Astrocyte (in vitro differentiated cells and primary cell): ENCODE results near the gene FAM221B. TPM values are rescaled to one million over a fixed set of nuclear protein-coding genes. Genes with fewer than 3 reads are reported as not detected.

ENCODE experiments used
- DNase-seq: peaks from one replicate; pipeline ENCODE4 v3.0.0-alpha.2; 2010; ENCODE audit warnings: low read depth
- FAIRE-seq: peaks from 2 replicates; lab custom pipeline; 2011; peaks lifted over from hg19 to GRCh38; lab: Jason Lieb, UNC
- H2AFZ ChIP-seq: 2 replicates; pipeline ENCODE4 v1.6.0; 2012; ENCODE audit warnings: low read depth, low read length, inconsistent platforms
- H3K27ac ChIP-seq: 2 replicates; pipeline ENCODE4 v1.5.1; 2011; ENCODE audit warnings: low read depth, low read length, inconsistent platforms
- H3K27me3 ChIP-seq: 2 replicates; pipeline ENCODE4 v1.6.0; 2011; ENCODE audit warnings: low read length, inconsistent platforms; ENCODE audit not compliant: insufficient read depth
- H3K36me3 ChIP-seq: 2 replicates; pipeline ENCODE4 v1.5.1; 2011; ENCODE audit warnings: low read length, inconsistent platforms; ENCODE audit not compliant: insufficient read depth
- H3K4me1 ChIP-seq: 2 replicates; pipeline ENCODE4 v1.5.1; 2011; ENCODE audit warnings: low read length, inconsistent platforms; ENCODE audit not compliant: insufficient read depth
- H3K4me2 ChIP-seq: 2 replicates; pipeline ENCODE4 v1.6.0; 2012; ENCODE audit warnings: low read length, inconsistent platforms
- H3K4me3 ChIP-seq: 2 replicates; pipeline ENCODE4 v1.5.1; 2011; ENCODE audit warnings: low read depth, mild to moderate bottlenecking, low read length, inconsistent platforms; ENCODE audit not compliant: insufficient read depth
- H3K79me2 ChIP-seq: 2 replicates; pipeline ENCODE4 v1.6.0; 2012; ENCODE audit warnings: mild to moderate bottlenecking, low read length, inconsistent platforms; ENCODE audit not compliant: insufficient read depth
- H3K9ac ChIP-seq: 2 replicates; pipeline ENCODE4 v1.6.0; 2012; ENCODE audit warnings: mild to moderate bottlenecking, low read length, inconsistent platforms
- H3K9me3 ChIP-seq: 2 replicates; pipeline ENCODE4 v1.5.1; 2012; ENCODE audit warnings: low read depth, mild to moderate bottlenecking, low read length, inconsistent platforms; ENCODE audit not compliant: insufficient read depth
- H4K20me1 ChIP-seq: 2 replicates; pipeline ENCODE4 v1.6.0; 2012; ENCODE audit warnings: low read length, inconsistent platforms; ENCODE audit not compliant: insufficient read depth
- H3K27ac Mint-ChIP-seq: one replicate; pipeline ENCODE4 v1.8.0; 2021; ENCODE audit warnings: mild to moderate bottlenecking, mixed read lengths; ENCODE audit not compliant: unreplicated experiment
- H3K27me3 Mint-ChIP-seq: one replicate; pipeline ENCODE4 v1.8.0; 2021; ENCODE audit warnings: low read depth, mixed read lengths; ENCODE audit not compliant: unreplicated experiment
- H3K36me3 Mint-ChIP-seq: one replicate; pipeline ENCODE4 v1.8.0; 2021; ENCODE audit warnings: low read depth, mixed read lengths; ENCODE audit not compliant: unreplicated experiment
- H3K4me1 Mint-ChIP-seq: one replicate; pipeline ENCODE4 v1.8.0; 2021; ENCODE audit warnings: low read depth, mixed read lengths; ENCODE audit not compliant: unreplicated experiment
- H3K4me3 Mint-ChIP-seq: one replicate; pipeline ENCODE4 v1.8.0; 2021; ENCODE audit warnings: mild to moderate bottlenecking, moderate library complexity, mixed read lengths; ENCODE audit not compliant: unreplicated experiment
- H3K9me3 Mint-ChIP-seq: one replicate; pipeline ENCODE4 v1.8.0; 2021; ENCODE audit warnings: mild to moderate bottlenecking, mixed read lengths; ENCODE audit not compliant: unreplicated experiment
- EZH2 ChIP-seq: IDR thresholded peaks from 2 replicates; pipeline ENCODE4 v1.6.1; 2012; ENCODE audit warnings: mild to moderate bottlenecking, low read length, inconsistent platforms; ENCODE audit not compliant: insufficient read depth
- total RNA-seq: library from RNA; stranded (reverse); gene quantifications from 2 replicates; pipeline ENCODE4 v1.2.1, GENCODE V29; 2021
- TF ChIP-seq, protein P1 (sequence below): IDR thresholded peaks from 2 replicates; pipeline ENCODE4 v1.5.1; 2011; ENCODE audit warnings: low read depth, mild to moderate bottlenecking, inconsistent platforms, low read length, moderate library complexity; ENCODE audit not compliant: insufficient read depth

Gene FAM221B
- total RNA-seq, 1 donor from 2014 or later: not detected

DNA sequence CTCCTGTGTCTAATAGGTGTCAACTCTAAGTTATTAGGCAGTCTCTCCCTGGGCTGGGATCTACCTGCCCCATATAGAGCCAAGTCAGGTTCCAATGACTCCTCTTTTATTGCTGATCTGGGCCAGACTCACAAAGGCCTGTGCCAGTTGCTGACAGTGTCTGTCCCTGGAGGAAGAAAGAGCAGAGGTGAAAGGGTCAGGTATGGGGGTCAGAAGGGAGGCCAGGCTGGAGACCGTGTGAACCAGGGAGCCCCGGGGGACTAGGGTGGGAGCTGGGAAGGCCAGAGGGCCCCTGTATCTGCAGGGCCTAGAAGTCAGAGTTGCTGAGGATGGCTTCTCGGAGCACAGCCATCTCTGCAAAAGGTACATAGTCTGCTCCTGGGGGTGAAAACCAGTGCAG lies 10.2 kb downstream of the FAM221B start:
- Histone ChIP-seq H2AFZ (no peak overlapping the region), H3K4me2 (no peak overlapping the region), H3K4me3 (no peak overlapping the region), H4K20me1 (no peaks in the 10 kb centered on the region), H3K9ac (no peak overlapping the region), H3K27me3 (no peaks in the 10 kb centered on the region), H3K27ac (no peak overlapping the region), H3K36me3 (no peaks in the 10 kb centered on the region), H3K79me2 (peaks cover 4% of the 10 kb centered on the region), H3K9me3 (no peaks in the 10 kb centered on the region), H3K4me1 (peaks cover 10% of the 10 kb centered on the region)
- TF ChIP-seq EZH2: no peak
- TF ChIP-seq, protein P1, sequence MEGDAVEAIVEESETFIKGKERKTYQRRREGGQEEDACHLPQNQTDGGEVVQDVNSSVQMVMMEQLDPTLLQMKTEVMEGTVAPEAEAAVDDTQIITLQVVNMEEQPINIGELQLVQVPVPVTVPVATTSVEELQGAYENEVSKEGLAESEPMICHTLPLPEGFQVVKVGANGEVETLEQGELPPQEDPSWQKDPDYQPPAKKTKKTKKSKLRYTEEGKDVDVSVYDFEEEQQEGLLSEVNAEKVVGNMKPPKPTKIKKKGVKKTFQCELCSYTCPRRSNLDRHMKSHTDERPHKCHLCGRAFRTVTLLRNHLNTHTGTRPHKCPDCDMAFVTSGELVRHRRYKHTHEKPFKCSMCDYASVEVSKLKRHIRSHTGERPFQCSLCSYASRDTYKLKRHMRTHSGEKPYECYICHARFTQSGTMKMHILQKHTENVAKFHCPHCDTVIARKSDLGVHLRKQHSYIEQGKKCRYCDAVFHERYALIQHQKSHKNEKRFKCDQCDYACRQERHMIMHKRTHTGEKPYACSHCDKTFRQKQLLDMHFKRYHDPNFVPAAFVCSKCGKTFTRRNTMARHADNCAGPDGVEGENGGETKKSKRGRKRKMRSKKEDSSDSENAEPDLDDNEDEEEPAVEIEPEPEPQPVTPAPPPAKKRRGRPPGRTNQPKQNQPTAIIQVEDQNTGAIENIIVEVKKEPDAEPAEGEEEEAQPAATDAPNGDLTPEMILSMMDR: no peak
- Mint-ChIP-seq H3K27me3 (peaks cover 20% of the 10 kb centered on the region), H3K9me3 (peaks cover 3% of the 10 kb centered on the region), H3K4me1 (peaks cover 10% of the 10 kb centered on the region), H3K4me3 (peak overlapping the region; percentile 13), H3K27ac (no peak overlapping the region), H3K36me3 (peaks cover 6% of the 10 kb centered on the region)
- no peak for FAIRE-seq
- no peak for DNase-seq

- TF ChIP-seq EZH2: no peak
- TF ChIP-seq, protein P1: no peak
- H3K4me1 Mint-ChIP-seq: peaks cover 11% of the 10 kb centered on the region
- DNase-seq: no peak
- FAIRE-seq: no peak
- H3K4me1 ChIP-seq: peaks cover 18% of the 10 kb centered on the region
- H3K27ac ChIP-seq: no peak overlapping the region
- peaks cover 4% of the 10 kb centered on the region for H3K79me2 ChIP-seq
- H3K4me3 Mint-ChIP-seq: no peak overlapping the region
- H3K4me2 ChIP-seq: no peak overlapping the region
- H3K4me3 ChIP-seq: no peak overlapping the region
- no peak overlapping the region for H3K9ac ChIP-seq
- no peak overlapping the region for H3K27ac Mint-ChIP-seq
- peaks cover 17% of the 10 kb centered on the region for H3K27me3 Mint-ChIP-seq
- no peaks in the 10 kb centered on the region for H4K20me1 ChIP-seq
- H3K9me3 ChIP-seq: no peaks in the 10 kb centered on the region
- H2AFZ ChIP-seq: no peak overlapping the region
- H3K36me3 Mint-ChIP-seq: peaks cover 6% of the 10 kb centered on the region
- no peaks in the 10 kb centered on the region for H3K9me3 Mint-ChIP-seq
- H3K27me3 ChIP-seq: no peaks in the 10 kb centered on the region
- H3K36me3 ChIP-seq: no peaks in the 10 kb centered on the region
Observed at GRCh38 chr9:35816708-35817107, 11.8 kb downstream of the FAM221B start.

GRCh38 chr9:35814841-35815543 lies 13.5 kb downstream of the FAM221B start, which contains the start of gene HINT2:
TSS of gene HINT2 (minus strand) at chr9:35815042. CDS start at chr9:35814979, 63 bp downstream.
- Histone ChIP-seq H3K27ac (peak within 1 kb of the TSS; percentile 62), H3K4me3 (peak within 1 kb of the TSS; percentile 84), H3K4me1 (peaks cover 17% of the 10 kb centered on the region), H4K20me1 (no peaks in the 10 kb centered on the region), H3K4me2 (peak within 1 kb of the TSS; percentile 95), H3K79me2 (peaks cover 4% of the 10 kb centered on the region), H3K9me3 (no peaks in the 10 kb centered on the region), H3K36me3 (no peaks in the 10 kb centered on the region), H3K27me3 (no peaks in the 10 kb centered on the region), H2AFZ (peak within 1 kb of the TSS; percentile 88), H3K9ac (peak within 1 kb of the TSS; percentile 88)
- no peaks in the 10 kb centered on the region for H3K9me3 Mint-ChIP-seq
- H3K36me3 Mint-ChIP-seq: peaks cover 8% of the 10 kb centered on the region
- DNase-seq: peak; percentile 99
- TF ChIP-seq, protein P1: no peak
- TF ChIP-seq EZH2: no peak
- peak; percentile 76 for FAIRE-seq
- peaks cover 11% of the 10 kb centered on the region for H3K4me1 Mint-ChIP-seq
- peak within 1 kb of the TSS; percentile 88 for H3K4me3 Mint-ChIP-seq
- peak within 1 kb of the TSS; percentile 22 for H3K27ac Mint-ChIP-seq
- peaks cover 8% of the 10 kb centered on the region for H3K27me3 Mint-ChIP-seq
